ENCODE results near the gene TIMD4.

TIMD4 gene

DNA sequence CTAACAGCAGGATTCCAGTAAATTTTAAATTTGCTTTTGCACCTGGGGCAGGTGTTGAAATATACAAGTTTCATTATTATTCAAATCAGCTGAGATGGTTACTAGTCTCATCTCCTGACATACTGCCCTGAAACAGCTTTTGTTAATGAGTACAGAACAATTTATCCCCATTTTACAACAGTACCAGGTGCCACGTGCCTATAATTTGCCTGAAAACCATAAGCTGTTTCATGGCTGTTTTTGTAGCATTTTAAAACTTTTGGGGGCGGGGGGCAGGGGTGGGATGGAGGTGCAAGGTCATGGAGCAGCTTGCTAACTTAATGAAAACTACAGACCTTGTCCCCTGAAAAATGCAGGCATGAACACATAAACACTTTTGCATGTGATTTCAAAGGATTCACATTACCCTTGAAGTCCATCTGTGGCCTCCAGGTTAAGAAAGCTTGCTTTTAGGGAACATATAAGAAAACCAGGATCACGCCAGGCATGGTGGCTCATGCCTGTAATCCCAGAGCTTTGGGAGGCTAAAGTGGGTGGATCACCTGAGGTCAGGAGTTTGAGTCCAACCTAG, 42.1 kb downstream of the TIMD4 start:
- DNase-seq, result no peak

DNA sequence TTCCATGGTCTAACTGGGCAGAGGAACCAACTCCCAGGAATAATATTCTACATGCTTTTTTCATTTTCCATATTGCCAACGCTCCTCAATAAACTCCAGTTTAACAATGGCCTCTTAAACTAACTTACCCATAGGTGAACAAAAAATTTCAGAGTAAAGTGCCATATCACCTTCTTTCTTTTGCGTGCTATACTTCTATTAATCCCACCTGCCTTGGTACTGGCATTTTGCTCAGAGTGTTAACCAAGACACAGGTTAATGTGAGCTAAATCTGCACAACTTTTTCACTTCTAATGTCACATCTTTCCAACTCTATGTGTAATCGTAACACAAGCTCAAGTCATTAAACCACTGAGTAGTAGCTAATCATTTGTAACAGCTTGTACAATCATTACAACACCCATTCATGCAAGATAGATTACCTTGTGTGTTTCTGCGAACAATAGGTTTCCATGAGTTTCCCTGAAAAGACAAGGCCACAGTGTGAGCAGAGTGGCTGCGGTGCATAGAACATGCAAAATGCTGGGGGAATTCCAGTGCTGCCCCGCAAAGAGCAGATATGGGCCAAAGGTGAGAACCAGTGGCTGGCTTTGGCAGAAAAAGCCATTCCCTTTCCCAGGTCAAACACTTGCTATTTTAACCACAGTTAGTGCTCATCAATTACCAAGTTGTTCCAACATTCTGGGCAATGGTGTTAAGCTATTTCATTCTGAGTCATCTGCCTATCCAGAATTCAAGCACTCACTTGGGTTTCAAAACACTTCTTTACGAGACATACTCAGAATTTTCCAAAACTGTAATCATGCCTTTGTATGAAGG, 42.8 kb downstream of the TIMD4 start:
- DNase-seq, result no peak

DNA sequence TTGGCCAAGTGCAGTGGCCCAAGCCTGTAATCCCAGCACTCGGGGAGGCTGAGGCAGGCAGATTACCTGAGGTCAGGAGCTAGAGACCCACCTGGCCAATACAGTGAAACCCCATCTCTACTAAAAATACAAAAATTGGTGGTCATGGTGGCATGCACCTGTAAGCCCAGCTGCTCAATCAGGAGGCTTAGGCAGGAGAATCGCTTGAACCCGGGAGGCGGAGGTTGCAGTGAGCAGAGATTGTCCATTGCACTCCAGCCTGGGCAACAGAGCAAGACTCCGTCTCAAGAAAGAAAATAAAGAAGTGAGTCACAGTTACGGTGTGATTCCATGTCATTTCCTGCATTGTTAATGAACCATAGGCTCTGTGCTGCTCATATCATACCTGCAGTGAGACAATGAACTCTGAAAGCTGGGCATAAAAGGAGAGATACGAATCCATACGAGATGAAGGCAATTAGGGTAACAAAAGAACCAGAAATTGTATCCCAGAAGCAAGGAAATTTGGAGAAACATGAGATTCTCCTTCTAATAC, 44.6 kb downstream of the TIMD4 start:
- no peak for DNase-seq

DNA sequence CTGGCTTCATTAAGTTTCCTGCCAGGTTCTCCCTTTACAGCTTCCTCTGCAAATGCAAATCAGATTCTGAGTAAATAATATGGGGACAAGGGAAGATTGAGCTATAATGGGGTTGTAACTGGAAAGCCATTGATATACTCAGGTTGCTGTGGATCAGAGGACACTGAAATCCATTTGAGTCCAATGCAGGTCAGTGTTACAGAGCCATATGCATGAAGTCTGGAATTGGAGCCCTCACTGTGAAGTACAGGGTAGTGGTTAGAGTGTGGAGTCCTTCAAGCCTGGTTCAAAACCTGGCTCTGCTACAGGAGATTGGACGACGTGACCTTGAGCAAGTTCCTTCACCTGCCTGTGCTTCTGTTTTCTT, 48.7 kb downstream of the TIMD4 start:
- no peak for DNase-seq

DNA sequence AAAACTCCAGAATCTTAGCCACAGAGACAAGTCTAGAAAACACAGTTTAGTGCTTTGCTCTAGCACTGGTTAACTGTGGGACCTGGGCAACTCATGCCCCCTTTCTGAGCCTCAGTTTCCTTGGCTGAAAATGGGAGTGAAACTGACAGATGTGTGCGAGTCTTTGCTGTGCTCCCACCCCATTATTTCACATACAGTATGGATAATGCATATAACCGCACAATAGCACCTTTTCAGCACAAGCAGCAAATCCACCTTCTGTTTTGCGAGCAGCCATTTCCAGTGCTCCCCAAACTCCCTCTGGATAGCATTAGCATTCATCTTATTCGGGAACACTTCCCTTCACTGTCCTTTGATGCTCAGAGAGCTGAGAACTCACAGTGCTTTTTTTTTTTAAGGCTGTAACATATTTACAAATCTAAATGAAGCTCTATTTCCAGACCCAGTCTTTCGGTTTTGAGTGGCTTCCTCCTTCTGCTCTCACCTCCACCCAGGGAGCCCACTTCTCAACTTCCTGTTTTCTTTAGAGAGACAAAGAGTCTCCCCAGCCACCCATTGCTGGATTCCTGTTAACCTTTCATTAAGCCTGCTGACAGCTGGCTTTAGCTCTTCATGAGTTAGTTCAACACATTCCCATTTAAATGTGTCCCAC, 49.2 kb downstream of the TIMD4 start:
- peak; percentile 24 for DNase-seq

DNA sequence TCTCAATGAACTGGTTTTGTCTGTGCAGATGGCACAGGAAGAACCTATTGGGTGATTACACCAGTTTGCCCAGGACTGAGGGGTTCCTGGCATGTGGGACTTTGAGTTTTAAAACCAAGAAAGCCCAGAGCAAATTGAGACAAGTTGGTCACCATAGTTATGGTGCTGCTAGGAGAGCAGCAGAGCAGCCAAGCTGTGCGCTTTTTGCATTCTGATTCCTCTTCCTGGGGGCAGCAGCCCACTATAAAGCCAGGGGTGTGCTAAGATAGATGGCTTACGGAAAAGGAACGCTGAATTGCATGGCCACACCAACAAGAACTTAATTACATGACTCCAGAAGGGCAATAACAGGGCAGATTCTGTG, 49.7 kb downstream of the TIMD4 start:
- no peak for DNase-seq

DNA sequence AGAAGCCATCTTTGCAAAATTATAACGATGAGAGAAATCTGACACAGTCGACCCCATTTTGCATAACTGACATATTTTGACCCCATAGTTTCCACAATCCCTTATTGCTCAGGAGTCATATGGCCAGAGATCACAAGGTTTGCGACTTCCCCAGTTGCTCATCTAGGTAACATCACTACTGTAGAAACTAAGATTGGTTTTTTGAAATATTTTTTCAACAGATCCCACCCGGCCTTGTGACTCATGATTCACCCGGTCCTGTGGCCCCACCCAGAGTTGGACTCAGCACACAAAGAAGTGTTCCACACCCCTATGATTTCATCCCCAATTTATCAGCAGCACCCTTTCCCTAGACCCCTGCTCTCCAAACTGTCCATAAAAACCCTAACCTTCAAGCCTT, 50.2 kb downstream of the TIMD4 start:
- no peak for DNase-seq

DNA sequence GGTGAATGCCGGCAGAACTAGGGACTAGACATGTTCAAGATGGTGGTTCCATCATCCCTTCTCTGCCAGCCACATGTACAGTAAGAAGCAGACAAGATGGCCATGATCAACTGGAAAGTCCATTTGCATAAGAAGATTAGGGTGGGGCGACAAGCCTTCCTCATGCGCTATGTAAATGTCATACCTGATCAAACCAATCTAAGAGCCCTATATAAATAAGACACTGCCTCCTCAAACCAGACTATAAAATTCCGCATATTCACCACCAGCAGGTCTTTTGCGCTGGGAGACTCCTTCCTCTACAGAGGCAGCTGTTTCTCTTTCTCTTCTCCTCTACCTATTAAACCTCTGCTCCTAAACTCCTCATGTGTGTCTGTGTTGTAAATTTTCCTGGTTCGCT, 53.8 kb downstream of the TIMD4 start:
- no peak for DNase-seq

DNA sequence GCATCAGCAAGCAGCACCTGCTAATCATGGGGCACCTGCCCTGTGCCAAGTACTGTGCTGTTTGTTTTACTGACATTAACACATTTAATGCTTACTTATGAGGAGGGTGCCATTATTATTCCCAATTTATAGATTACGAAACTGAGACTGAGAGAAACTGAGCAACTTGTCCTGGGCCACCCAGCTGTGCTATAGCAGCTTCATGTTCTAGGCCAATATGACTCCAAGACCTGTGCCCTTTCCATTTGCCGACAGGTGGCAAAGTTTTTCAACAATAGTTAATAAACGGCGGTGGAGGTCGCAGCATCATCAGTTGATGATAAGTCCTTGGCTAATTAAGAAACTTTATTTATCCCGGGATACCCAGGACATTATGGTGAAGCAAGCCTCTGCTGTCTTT, 55.4 kb downstream of the TIMD4 start:
- DNase-seq, result no peak

DNA sequence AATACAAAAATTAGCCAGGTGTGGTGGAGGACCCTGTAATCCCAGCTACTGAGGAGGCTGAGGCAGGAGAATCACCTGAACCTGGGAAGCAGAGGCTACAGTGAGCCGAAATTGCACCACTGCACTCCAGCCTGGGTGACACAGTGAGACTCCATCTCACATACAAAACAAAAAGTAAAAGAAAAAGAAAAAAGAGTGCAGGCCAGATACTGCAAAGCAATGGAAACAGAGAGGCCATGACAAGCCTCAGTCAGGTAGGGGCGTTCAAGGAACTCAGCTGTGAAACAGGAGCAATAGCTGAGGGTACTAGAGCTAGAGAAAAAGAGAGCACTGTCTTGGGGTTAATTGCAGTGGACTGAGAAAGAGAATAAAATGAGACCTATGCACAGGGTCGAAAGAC, 56.2 kb downstream of the TIMD4 start:
- no peak for DNase-seq

DNA sequence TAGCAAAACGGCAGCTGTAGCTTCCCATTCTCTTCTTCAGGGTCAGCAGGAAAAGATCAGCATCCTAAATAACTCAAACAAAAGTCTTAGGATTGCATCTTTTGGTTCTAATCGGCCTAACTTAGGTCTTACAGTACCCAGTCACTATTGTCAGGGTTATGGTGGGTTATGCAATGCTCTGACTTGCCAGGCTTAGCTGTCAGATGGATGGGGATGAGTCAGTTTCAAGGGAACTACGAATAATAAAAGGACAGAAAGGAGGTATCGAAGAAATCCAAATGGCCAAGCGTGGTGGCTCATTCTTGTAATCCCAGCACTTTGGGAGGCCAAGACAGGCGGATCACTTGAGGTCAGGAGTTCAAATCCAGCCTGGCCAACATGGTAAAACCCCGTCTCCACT, 66.5 kb downstream of the TIMD4 start:
- no peak for DNase-seq

DNA sequence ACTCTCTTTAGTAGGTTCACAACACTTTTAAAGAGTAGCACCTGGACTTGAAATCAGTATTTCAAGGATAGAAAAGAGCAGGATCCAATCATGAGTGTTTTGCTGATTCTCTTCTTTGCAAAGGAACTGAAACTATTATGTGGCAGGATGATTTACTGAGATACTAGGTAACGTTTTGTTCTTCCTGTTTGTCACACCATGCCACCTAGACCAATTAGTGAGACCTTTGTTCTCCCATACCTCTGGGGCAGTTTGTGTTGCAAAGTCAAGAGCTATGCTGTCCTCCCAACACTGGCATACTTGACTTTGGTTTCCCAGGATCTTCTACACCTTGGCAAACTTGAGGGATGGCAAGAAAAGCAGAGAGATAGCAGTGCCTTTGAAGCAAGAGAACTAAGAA, 69.5 kb downstream of the TIMD4 start:
- DNase-seq, result no peak

DNA sequence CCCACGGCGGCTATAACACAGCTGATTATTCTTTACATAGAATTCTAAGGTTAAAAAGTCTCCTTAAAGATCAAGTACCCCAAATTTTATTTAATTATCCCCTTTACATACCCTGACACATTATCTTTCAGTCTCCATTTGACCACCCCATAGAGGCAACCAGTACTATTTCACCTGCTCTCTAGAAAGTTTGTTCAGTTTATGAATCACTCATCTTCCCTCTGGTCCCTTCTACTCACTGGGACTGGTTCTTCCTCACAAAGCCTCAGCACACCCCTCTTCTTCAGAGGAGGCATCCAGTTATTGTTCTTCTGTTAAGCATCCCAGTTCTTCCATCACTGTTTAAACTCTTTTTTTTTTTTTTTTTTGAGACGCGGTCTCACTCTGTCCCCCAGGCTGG, 70.2 kb downstream of the TIMD4 start:
- DNase-seq, result no peak

DNA sequence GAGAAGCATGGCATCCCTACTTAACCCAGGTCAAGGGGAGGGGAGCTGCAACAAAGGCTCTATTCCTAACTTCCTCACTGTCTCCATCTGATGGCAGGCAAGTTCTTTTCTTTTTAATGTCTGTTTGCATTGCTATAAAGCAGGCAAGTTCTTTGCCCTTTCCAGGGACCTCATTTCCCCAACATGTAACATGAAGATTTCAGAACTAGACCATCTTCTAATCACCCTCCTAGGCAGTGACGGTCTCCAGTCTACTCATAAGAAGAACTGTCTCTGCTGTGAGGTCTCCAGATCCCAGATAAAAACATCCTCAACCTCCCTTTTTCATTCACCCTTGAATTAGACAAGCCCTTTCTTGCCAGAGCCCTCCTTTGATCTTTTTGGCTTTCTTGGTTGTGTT, 70.8 kb downstream of the TIMD4 start:
- DNase-seq, result no peak

DNA sequence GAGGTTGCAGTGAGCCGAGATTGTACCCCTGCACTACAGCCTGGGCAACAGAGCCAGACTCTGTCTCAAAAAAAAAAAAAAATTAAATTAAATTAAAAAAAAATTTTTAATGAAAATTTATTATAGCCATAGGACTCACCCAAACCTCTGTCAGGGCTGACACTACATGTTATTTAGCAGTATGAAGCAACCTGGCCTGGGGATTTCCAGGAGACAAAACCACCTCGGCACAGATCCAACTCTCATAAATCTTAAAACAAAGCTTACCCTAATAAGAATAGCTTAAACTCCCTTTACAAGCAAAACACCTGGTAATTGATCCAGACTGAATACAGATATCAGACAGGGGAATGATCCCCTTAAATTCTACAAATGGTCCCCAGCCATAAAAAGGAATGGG, 74.5 kb downstream of the TIMD4 start:
- no peak for DNase-seq

DNA sequence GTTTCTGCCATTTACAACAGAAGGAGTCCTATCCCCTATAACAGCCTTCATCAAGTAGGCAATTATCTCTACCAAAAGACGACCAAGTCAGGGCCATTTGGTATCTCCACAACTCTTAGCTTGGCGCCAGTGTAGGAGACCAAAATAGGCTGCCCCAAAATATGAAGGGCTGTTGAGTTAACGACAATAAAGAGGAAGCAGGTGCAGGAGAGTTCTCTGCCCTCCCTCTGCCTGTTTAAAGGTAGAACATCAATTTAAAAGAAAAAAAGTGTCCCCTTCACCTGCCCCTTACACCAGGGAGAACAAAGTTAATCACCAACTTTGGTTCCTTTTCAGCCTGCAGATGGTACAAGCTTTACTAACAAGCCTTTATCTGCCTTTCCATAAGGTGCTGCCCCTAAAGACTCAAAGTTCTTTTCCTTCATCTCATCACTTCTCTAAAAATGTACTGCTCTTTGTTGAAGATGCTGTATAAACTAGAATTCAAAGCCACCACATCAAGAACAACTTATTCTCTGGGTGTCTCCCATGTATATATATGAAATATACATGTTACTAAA, 79.6 kb downstream of the TIMD4 start:
- no peak for DNase-seq

DNA sequence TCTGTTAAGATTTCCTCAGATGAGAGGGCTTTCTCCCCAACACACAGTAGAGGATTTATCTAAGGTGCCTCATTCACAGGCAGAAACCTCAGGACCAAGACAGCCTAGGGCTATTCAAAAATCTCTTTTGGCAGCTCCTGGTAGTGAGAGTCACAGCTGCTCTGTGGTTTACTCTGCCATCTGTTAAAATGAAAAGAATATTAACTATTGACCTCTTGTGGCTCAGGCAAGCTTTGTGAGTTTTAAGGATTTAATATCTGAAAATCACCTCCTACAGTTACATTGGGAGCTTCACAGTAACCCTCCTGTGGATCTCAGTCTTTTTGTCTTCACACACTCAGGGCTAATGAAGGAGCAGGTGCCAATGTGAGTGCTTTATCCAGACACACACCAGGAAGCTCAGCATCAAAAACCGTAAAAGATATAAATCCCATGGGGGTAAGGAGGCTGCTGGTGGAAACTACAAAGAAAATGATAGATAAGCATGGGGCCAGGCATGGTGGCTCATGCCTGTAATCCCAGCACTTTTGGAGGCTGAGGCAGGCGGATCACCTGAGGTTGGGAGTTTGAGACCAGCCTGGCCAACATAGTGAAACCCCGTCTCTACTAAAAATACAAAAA, 83.3 kb downstream of the TIMD4 start:
- DNase-seq, result no peak

DNA sequence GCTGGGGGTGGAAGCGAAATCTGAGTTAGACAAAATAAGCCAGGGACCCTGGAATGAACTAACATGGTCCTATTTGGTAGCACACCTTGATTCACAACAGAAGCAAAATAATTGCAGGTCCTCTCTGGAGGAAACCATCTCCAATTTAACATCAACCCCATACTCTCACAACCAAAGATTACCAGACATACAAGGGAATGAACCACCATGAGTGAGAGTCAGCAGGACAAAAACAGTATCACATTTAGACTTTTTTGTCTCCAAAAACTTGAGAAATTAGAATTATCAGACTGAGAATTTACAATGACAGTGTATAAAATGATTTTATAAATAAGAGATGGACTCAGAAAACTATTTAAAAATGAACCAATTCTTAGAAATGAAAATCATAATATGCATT, 91.8 kb downstream of the TIMD4 start:
- DNase-seq, result no peak

DNA sequence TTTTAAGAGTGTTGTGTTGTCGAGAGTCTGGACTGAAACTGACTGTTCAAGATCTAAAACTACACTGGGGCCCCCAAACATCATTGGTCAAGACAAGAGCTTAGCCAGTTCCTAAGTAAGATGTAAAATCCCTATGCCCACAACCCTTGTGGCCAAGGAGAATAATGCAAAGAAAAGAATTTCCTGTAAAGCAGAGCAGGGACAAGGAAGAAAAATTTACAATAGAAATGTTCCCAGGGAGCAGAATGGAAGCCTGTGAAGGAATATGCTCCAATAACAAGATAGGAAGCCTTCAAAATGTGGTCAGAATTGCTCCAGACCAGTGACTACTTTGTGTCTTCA, 92.6 kb downstream of the TIMD4 start:
- no peak for DNase-seq
